Neural progenitor cell (in vitro differentiated cells): ENCODE data around the gene MGAT3.

Experiments
- CTCF ChIP-seq: fragments of 200-600 bp; sonication (generic); IDR thresholded peaks from 2 replicates; pipeline ENCODE4 v1.5.1; 2017; ENCODE audit warnings: antibody characterized with exemption, mild to moderate bottlenecking
- EZH2phosphoT487 ChIP-seq: fragments of 200-600 bp; sonication (generic); IDR thresholded peaks from 2 replicates; pipeline ENCODE4 v1.6.1; 2017; ENCODE audit warnings: antibody characterized with exemption

GRCh38 chr22:39450258-39450955 is 6.4 kb upstream of the MGAT3 start:
- TF ChIP-seq CTCF (no peak), EZH2phosphoT487 (no peak)
